Liver (tissue), 9 donors: ENCODE results near the gene TMEM164. TPM values are rescaled to one million over a fixed set of nuclear protein-coding genes. Genes with fewer than 3 reads are reported as not detected.
A peak's percentile ranks its signal among the peaks of the same experiment; 100 is the strongest.

Source experiments
- DNase-seq: peaks from one replicate; pipeline ENCODE4 v3.0.0-alpha.2; 2017; ENCODE audit warnings: low spot score
- H3K27ac ChIP-seq, 2 donors: one replicate each; pipeline ENCODE4 v1.7.0; 2013; ENCODE audit warnings: inconsistent platforms in 2 of 2, low read length in 2 of 2, control low read depth in 1 of 2, low read depth in 1 of 2, mild to moderate bottlenecking in 1 of 2
- H3K27me3 ChIP-seq, 4 donors: one replicate each; pipeline versions ENCODE4 v1.6.1 to v1.7.0; 2013; ENCODE audit warnings: low read length in 3 of 4, inconsistent platforms in 1 of 4, mild to moderate bottlenecking in 1 of 4, moderate library complexity in 1 of 4; ENCODE audit not compliant: control insufficient read depth in 4 of 4, insufficient read depth in 4 of 4
- H3K36me3 ChIP-seq, 4 donors: one replicate each; pipeline versions ENCODE4 v1.6.1 to v1.7.0; 2013; ENCODE audit warnings: low read length in 3 of 4, mild to moderate bottlenecking in 3 of 4, low read depth in 1 of 4, moderate library complexity in 1 of 4; ENCODE audit not compliant: control insufficient read depth in 4 of 4, insufficient read depth in 3 of 4
- H3K4me1 ChIP-seq, 4 donors: one replicate each; pipeline versions ENCODE4 v1.6.1 to v1.7.0; 2013; ENCODE audit warnings: low read length in 3 of 4, mild to moderate bottlenecking in 3 of 4, moderate library complexity in 1 of 4; ENCODE audit not compliant: control insufficient read depth in 4 of 4, insufficient read depth in 4 of 4
- H3K4me3 ChIP-seq, 3 donors: one replicate each; pipeline versions ENCODE4 v1.6.1 to v1.7.0; 2013; ENCODE audit warnings: low read length in 3 of 3, control low read depth in 1 of 3, low read depth in 1 of 3, mild to moderate bottlenecking in 1 of 3
- H3K9ac ChIP-seq, 2 donors: one replicate each; pipeline ENCODE4 v1.7.0; 2013; ENCODE audit warnings: low read length in 2 of 2, mild to moderate bottlenecking in 2 of 2, moderate library complexity in 2 of 2, control low read depth in 1 of 2, low read depth in 1 of 2
- H3K9me3 ChIP-seq, 4 donors: one replicate each; pipeline versions ENCODE4 v1.6.1 to v1.7.0; 2013; ENCODE audit warnings: low read length in 3 of 4; ENCODE audit not compliant: control insufficient read depth in 4 of 4
- FOXA2 ChIP-seq: IDR thresholded peaks from 2 replicates; pipeline ENCODE4 v1.6.1; 2016; ENCODE audit warnings: antibody characterized with exemption
- GABPA ChIP-seq, 2 donors: IDR thresholded peaks in 1 of 2; conservative IDR thresholded peaks in 1 of 2; 2 replicates each; pipeline ENCODE4 v1.6.1; 2016; ENCODE audit warnings: antibody characterized with exemption in 2 of 2, mild to moderate bottlenecking in 1 of 2, moderate library complexity in 1 of 2
- HNF4A ChIP-seq, 2 donors: conservative IDR thresholded peaks; 2 replicates each; pipeline ENCODE4 v1.6.1; 2016; ENCODE audit warnings: antibody characterized with exemption in 2 of 2, mild to moderate bottlenecking in 2 of 2
- HNF4G ChIP-seq: IDR thresholded peaks from 2 replicates; pipeline ENCODE4 v1.6.1; 2016; ENCODE audit warnings: antibody characterized with exemption
- NR2F2 ChIP-seq: IDR thresholded peaks from 2 replicates; pipeline ENCODE4 v1.6.1; 2016; ENCODE audit warnings: antibody characterized with exemption
- RXRA ChIP-seq, 2 donors: IDR thresholded peaks; 2 replicates each; pipeline ENCODE4 v1.6.1; 2017 to 2018; ENCODE audit warnings: antibody characterized with exemption in 2 of 2, mild to moderate bottlenecking in 1 of 2
- TAF1 ChIP-seq: conservative IDR thresholded peaks from 2 replicates; pipeline ENCODE4 v1.6.1; 2016; ENCODE audit warnings: antibody characterized with exemption, mild to moderate bottlenecking
- YY1 ChIP-seq: IDR thresholded peaks from 2 replicates; pipeline ENCODE4 v1.6.1; 2016; ENCODE audit warnings: antibody characterized with exemption, mild to moderate bottlenecking
- WGBS: extraction: QIAGEN DNeasy Blood & Tissue Kit; methylation state at CpG from one replicate; pipeline ENCODE4 v1.1.7; 2013; 5-methylcytosine and 5-hydroxymethylcytosine counted together
- polyA plus RNA-seq, 2 donors: library from polyadenylated mRNA; stranded (reverse) in 1 of 2; unstranded in 1 of 2; fragments of 200-250 nt in 1 of 2; fragments of >200 nt in 1 of 2; fragmentation: Nextera tagmentation in 1 of 2; extraction: Ambion mirVana in 1 of 2; gene quantifications; one replicate each; pipeline versions ENCODE4 v1.2.1 to v1.2.3, GENCODE V29; 2013 to 2015
- total RNA-seq, 2 donors: library from RNA; depleted of rRNA; stranded (reverse); fragments of >200 nt; gene quantifications; one replicate each; pipeline ENCODE4 v1.2.3, GENCODE V29; 2014
- TF ChIP-seq, protein P1 (sequence below): IDR thresholded peaks from 2 replicates; pipeline ENCODE4 v1.6.1; 2016; ENCODE audit warnings: antibody characterized with exemption
- TF ChIP-seq, protein P2 (sequence below): IDR thresholded peaks from 2 replicates; pipeline ENCODE4 v1.6.1; 2016; ENCODE audit warnings: antibody characterized with exemption
- TF ChIP-seq, protein P3 (sequence below): IDR thresholded peaks from 2 replicates; pipeline ENCODE4 v1.6.1; 2016; ENCODE audit warnings: antibody characterized with exemption
- TF ChIP-seq, protein P4 (sequence below): fragments of 150-350 bp; IDR thresholded peaks from 2 replicates; pipeline ENCODE4 v1.5.1; 2017; ENCODE audit warnings: improper control_type of control experiment, low read depth, low read length; ENCODE audit not compliant: missing input control
- TF ChIP-seq, protein P5 (sequence below): IDR thresholded peaks from 2 replicates; pipeline ENCODE4 v1.6.1; 2016; ENCODE audit warnings: antibody characterized with exemption, mild to moderate bottlenecking
- donor health status: healthy.
- donor health status: healthy.
- donor health status: healthy.
- donor health status: healthy.
- donor health status: healthy.

Gene TMEM164
- total and polyA plus RNA-seq, 4 donors, result 0.40 to 8.5 (median 2.9) TPM

DNA sequence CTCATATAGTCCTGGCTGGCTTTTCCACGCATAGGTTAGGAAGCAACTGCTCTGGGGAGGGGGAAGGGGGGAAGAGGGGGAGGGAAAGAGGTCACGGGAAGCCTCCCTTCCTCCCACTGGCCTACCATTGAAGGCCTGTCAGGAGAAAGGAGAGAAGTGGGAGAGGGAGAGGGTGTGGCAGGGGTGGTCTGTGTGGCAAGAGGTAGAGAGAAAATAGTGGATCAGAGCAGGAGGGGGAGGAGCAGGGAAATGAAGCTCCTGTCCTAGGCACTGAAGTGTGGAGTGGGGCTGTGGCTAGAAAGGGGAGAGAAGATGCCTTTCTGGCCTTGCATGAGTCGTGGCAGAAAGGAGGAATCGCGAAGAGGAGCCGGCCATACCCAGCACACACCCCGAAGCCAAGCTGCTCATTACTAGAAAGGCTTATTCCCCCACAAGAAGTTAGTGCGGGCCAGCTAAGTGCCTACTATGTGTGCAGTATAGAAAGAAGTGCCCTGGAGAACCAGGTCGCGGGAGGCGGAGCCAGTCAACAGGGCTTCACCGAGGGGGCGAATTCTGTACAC, 1.1 kb upstream of the TMEM164 start:
- peak overlapping the region; percentile 54 to 71 (median 66) for H3K4me3 ChIP-seq
- peak overlapping the region in 1 of 2 donors; percentile 50 for H3K27ac ChIP-seq
- H3K36me3 ChIP-seq, result no peaks in the 10 kb centered on the region
- peaks cover 0 to 8% (median 5%) of the 10 kb centered on the region in 4 donors for H3K4me1 ChIP-seq
- TF ChIP-seq NR2F2 (no peak), RXRA (IDR thresholded peaks at IDR 0.05) (no peak), HNF4G (no peak), YY1 (no peak), GABPA (IDR thresholded peaks at IDR 0.05 in 1 of 2, conservative IDR thresholded peaks at IDR 0.05 in 1 of 2) (no peak), FOXA2 (no peak), HNF4A (conservative IDR thresholded peaks at IDR 0.05) (no peak), TAF1 (no peak)
- TF ChIP-seq, protein P1, sequence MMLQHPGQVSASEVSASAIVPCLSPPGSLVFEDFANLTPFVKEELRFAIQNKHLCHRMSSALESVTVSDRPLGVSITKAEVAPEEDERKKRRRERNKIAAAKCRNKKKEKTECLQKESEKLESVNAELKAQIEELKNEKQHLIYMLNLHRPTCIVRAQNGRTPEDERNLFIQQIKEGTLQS, result no peak
- TF ChIP-seq, protein P2, sequence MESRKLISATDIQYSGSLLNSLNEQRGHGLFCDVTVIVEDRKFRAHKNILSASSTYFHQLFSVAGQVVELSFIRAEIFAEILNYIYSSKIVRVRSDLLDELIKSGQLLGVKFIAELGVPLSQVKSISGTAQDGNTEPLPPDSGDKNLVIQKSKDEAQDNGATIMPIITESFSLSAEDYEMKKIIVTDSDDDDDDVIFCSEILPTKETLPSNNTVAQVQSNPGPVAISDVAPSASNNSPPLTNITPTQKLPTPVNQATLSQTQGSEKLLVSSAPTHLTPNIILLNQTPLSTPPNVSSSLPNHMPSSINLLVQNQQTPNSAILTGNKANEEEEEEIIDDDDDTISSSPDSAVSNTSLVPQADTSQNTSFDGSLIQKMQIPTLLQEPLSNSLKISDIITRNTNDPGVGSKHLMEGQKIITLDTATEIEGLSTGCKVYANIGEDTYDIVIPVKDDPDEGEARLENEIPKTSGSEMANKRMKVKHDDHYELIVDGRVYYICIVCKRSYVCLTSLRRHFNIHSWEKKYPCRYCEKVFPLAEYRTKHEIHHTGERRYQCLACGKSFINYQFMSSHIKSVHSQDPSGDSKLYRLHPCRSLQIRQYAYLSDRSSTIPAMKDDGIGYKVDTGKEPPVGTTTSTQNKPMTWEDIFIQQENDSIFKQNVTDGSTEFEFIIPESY, result no peak
- TF ChIP-seq, protein P3, sequence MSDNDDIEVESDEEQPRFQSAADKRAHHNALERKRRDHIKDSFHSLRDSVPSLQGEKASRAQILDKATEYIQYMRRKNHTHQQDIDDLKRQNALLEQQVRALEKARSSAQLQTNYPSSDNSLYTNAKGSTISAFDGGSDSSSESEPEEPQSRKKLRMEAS, result no peak
- TF ChIP-seq, protein P4, sequence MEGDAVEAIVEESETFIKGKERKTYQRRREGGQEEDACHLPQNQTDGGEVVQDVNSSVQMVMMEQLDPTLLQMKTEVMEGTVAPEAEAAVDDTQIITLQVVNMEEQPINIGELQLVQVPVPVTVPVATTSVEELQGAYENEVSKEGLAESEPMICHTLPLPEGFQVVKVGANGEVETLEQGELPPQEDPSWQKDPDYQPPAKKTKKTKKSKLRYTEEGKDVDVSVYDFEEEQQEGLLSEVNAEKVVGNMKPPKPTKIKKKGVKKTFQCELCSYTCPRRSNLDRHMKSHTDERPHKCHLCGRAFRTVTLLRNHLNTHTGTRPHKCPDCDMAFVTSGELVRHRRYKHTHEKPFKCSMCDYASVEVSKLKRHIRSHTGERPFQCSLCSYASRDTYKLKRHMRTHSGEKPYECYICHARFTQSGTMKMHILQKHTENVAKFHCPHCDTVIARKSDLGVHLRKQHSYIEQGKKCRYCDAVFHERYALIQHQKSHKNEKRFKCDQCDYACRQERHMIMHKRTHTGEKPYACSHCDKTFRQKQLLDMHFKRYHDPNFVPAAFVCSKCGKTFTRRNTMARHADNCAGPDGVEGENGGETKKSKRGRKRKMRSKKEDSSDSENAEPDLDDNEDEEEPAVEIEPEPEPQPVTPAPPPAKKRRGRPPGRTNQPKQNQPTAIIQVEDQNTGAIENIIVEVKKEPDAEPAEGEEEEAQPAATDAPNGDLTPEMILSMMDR, result no peak
- TF ChIP-seq, protein P5, sequence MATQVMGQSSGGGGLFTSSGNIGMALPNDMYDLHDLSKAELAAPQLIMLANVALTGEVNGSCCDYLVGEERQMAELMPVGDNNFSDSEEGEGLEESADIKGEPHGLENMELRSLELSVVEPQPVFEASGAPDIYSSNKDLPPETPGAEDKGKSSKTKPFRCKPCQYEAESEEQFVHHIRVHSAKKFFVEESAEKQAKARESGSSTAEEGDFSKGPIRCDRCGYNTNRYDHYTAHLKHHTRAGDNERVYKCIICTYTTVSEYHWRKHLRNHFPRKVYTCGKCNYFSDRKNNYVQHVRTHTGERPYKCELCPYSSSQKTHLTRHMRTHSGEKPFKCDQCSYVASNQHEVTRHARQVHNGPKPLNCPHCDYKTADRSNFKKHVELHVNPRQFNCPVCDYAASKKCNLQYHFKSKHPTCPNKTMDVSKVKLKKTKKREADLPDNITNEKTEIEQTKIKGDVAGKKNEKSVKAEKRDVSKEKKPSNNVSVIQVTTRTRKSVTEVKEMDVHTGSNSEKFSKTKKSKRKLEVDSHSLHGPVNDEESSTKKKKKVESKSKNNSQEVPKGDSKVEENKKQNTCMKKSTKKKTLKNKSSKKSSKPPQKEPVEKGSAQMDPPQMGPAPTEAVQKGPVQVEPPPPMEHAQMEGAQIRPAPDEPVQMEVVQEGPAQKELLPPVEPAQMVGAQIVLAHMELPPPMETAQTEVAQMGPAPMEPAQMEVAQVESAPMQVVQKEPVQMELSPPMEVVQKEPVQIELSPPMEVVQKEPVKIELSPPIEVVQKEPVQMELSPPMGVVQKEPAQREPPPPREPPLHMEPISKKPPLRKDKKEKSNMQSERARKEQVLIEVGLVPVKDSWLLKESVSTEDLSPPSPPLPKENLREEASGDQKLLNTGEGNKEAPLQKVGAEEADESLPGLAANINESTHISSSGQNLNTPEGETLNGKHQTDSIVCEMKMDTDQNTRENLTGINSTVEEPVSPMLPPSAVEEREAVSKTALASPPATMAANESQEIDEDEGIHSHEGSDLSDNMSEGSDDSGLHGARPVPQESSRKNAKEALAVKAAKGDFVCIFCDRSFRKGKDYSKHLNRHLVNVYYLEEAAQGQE, result no peak
- DNase-seq, result no peak
- H3K9ac ChIP-seq, result no peak overlapping the region
- WGBS, result 46% methylated on average over 13 of the region's 13 CpGs
- no peaks in the 10 kb centered on the region for H3K9me3 ChIP-seq
- H3K27me3 ChIP-seq, result no peaks in the 10 kb centered on the region
